ENCODE data around the gene TNFRSF19.

TNFRSF19 gene

GRCh38 chr13:23557733-23558132 is 12.5 kb upstream of the TNFRSF19 start:
- peaks cover 2% of the 10 kb centered on the region for H3K27me3 Mint-ChIP-seq
- intact Hi-C loops (cut with micrococcal nuclease) = no loop called here
- no peak overlapping the region for H3K4me3 Mint-ChIP-seq
- no peaks in the 10 kb centered on the region for H3K36me3 Mint-ChIP-seq (ENCODE audit: low read depth)
- no peaks in the 10 kb centered on the region for H3K4me1 Mint-ChIP-seq (ENCODE audit: low read depth)
- H3K9me3 Mint-ChIP-seq = no peaks in the 10 kb centered on the region
- no peak overlapping the region for H3K27ac Mint-ChIP-seq

- Mint-ChIP-seq H3K27ac (no peak overlapping the region), H3K4me3 (no peak overlapping the region), H3K36me3 (ENCODE audit: low read depth) (no peaks in the 10 kb centered on the region), H3K27me3 (peaks cover 2% of the 10 kb centered on the region), H3K9me3 (no peaks in the 10 kb centered on the region), H3K4me1 (ENCODE audit: low read depth) (no peaks in the 10 kb centered on the region)
- intact Hi-C loops (cut with micrococcal nuclease) = no loop called here
Measured at GRCh38 chr13:23558675-23559536, 11.3 kb upstream of the TNFRSF19 start.

GRCh38 chr13:23560571-23561089 is 9.6 kb upstream of the TNFRSF19 start:
- Mint-ChIP-seq H3K36me3 (ENCODE audit: low read depth) (no peaks in the 10 kb centered on the region), H3K4me1 (ENCODE audit: low read depth) (no peaks in the 10 kb centered on the region), H3K27ac (no peak overlapping the region), H3K9me3 (no peaks in the 10 kb centered on the region), H3K4me3 (no peak overlapping the region), H3K27me3 (peaks cover under 1% of the 10 kb centered on the region)
- intact Hi-C loops (cut with micrococcal nuclease) = no loop called here

DNA sequence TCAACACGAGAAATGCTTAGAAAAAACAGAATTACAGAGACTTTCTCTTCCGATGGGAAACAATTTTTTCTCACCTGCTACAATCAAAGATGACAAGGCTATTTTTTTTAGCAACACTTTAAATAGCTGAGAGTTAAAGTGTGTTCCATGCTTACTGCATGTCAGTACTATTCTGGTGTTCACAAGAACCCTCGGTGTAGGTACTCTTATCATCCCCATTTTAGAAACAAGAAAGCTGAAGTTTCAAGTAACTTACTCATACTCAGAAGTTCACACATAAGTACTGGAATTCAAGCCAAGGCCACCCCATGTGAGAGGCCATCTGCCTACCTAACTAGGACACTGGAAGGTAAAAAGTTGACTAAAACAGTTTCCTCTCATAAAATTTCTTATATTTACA is 9.0 kb upstream of the TNFRSF19 start:
- H3K27me3 Mint-ChIP-seq = no peaks in the 10 kb centered on the region
- no peaks in the 10 kb centered on the region for H3K9me3 Mint-ChIP-seq
- intact Hi-C loops (cut with micrococcal nuclease) = no loop called here
- H3K36me3 Mint-ChIP-seq (ENCODE audit: low read depth) = no peaks in the 10 kb centered on the region
- no peak overlapping the region for H3K27ac Mint-ChIP-seq
- H3K4me3 Mint-ChIP-seq = no peak overlapping the region
- H3K4me1 Mint-ChIP-seq (ENCODE audit: low read depth) = no peaks in the 10 kb centered on the region

GRCh38 chr13:23563085-23563845 is 6.9 kb upstream of the TNFRSF19 start:
- H3K4me3 Mint-ChIP-seq = no peak overlapping the region
- no peak overlapping the region for H3K27ac Mint-ChIP-seq
- H3K9me3 Mint-ChIP-seq = no peaks in the 10 kb centered on the region
- H3K36me3 Mint-ChIP-seq (ENCODE audit: low read depth) = no peaks in the 10 kb centered on the region
- intact Hi-C loops (cut with micrococcal nuclease) = no loop called here
- H3K4me1 Mint-ChIP-seq (ENCODE audit: low read depth) = no peaks in the 10 kb centered on the region
- H3K27me3 Mint-ChIP-seq = peaks cover 4% of the 10 kb centered on the region

GRCh38 chr13:23567906-23568460 is 2.2 kb upstream of the TNFRSF19 start:
- Mint-ChIP-seq H3K4me1 (ENCODE audit: low read depth) (no peaks in the 10 kb centered on the region), H3K36me3 (ENCODE audit: low read depth) (no peaks in the 10 kb centered on the region), H3K27ac (no peak overlapping the region), H3K9me3 (no peaks in the 10 kb centered on the region), H3K27me3 (peaks cover 19% of the 10 kb centered on the region), H3K4me3 (no peak overlapping the region)
- intact Hi-C loops (cut with micrococcal nuclease) = no loop called here

GRCh38 chr13:23570921-23571315 is 706 bp downstream of the TNFRSF19 start:
- H3K36me3 Mint-ChIP-seq (ENCODE audit: low read depth) = no peaks in the 10 kb centered on the region
- H3K4me1 Mint-ChIP-seq (ENCODE audit: low read depth) = no peaks in the 10 kb centered on the region
- H3K27me3 Mint-ChIP-seq = peaks cover 32% of the 10 kb centered on the region
- no peak overlapping the region for H3K4me3 Mint-ChIP-seq
- H3K9me3 Mint-ChIP-seq = no peaks in the 10 kb centered on the region
- intact Hi-C loops (cut with micrococcal nuclease) = no loop called here
- no peak overlapping the region for H3K27ac Mint-ChIP-seq

DNA sequence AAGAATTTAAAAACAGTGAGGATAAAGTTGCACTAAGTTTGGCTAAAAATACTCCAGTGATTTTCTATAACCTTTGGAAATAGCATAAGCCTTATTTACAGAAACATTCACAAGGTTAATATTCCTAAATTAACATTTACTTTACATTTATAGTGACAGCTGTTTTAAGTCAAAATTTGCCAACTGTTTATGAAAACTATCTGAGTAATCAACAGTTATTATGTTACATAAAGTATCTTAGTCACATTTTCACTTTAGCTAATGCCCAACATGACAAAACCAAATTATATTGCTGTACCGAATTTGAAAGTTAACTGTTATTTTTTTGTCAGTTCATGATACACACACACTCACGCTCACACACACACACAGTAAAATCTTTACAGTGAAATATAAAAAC is 1.2 kb downstream of the TNFRSF19 start:
- Mint-ChIP-seq H3K27me3 (peaks cover 34% of the 10 kb centered on the region), H3K36me3 (ENCODE audit: low read depth) (no peaks in the 10 kb centered on the region)

DNA sequence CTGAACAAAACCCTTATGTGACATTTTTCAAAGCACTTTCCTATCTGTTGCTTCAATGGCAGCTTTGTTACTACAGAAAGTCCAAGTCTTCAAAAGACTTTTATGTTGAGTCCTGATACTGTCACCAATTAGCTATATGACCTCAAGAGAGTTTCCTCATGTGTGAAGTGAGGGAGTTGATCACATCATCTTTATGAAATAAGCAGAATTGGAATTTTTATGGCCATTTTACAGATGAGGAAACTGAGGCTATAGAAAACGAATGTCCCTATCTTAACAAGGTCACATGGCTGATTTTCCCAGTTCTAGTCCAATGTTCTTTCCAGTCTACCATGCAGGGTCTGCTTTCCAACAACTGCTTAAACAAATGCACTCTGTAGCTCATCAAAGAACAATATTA is 2.6 kb downstream of the TNFRSF19 start:
- H3K27ac Mint-ChIP-seq = no peak overlapping the region

More for the DNA sequence above, 1.2 kb downstream of the TNFRSF19 start:
- intact Hi-C loops (cut with micrococcal nuclease) = no loop called here
- Mint-ChIP-seq H3K9me3 (no peaks in the 10 kb centered on the region), H3K27ac (no peak overlapping the region), H3K4me1 (ENCODE audit: low read depth) (no peaks in the 10 kb centered on the region), H3K4me3 (no peak overlapping the region)

DNA sequence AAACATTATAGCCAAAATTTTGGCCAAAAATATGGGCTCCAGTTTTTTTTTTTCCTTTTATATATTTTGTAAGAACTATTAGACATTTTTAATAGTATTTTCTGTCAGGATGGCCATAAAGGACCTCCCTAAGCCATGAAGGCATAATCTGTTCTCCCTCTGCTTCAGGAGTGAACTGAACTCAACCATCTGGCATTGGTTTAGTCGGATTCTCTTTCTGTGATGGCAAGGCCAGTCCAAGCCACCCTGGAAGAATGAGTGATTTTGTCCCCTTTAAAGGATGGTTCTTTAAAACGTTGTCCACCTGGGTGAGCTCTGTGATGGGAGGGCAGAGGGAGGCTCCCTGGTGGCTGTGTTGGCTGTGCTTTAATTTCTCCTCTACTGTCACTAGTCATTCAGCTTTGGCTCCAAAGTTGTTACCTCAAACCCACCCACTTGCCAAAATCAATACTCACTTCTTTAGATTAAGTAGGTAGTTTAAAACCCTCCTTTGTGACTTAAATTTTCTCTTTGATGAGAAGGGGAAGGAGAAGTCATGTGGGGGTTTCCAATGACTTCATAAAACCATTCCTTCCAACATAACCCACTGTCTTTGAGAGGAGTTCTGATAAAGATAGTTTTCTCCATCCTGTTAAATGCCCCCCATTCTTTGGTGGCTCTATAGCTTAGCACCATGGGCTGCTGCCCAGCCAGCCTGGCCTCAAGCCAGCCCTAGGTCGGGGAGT is 4.4 kb downstream of the TNFRSF19 start:
- Mint-ChIP-seq H3K27me3 (peaks cover 44% of the 10 kb centered on the region), H3K9me3 (no peaks in the 10 kb centered on the region), H3K4me1 (ENCODE audit: low read depth) (no peaks in the 10 kb centered on the region), H3K4me3 (no peak overlapping the region), H3K36me3 (ENCODE audit: low read depth) (no peaks in the 10 kb centered on the region), H3K27ac (no peak overlapping the region)
- intact Hi-C loops (cut with micrococcal nuclease) = loop anchor here (5.0 kb wide), 2 partner anchors 107 to 938 kb away; partner anchors contain the start of gene PARP4

More for the DNA sequence above, 2.6 kb downstream of the TNFRSF19 start:
- Mint-ChIP-seq H3K4me3 (no peak overlapping the region), H3K9me3 (no peaks in the 10 kb centered on the region), H3K36me3 (ENCODE audit: low read depth) (no peaks in the 10 kb centered on the region), H3K4me1 (ENCODE audit: low read depth) (no peaks in the 10 kb centered on the region), H3K27me3 (peaks cover 41% of the 10 kb centered on the region)
- intact Hi-C loops (cut with micrococcal nuclease) = no loop called here

DNA sequence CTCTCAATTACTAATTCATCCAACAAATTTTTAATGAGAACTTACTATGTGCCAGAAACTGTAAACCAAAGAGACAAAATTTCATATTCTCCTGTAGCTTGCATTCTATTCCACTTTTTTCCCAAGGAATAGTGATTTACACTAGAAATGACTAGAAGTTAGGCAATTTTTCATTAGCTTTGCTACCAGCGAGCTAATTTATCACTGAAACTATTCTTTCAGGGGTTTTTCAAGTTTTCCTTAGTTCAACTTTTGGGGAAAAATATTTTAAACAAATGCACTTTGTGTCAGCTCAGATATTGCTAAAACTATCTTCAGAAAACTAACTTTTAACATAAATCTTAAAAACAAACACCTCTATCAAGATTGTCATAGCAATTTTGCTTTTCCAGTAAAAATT is 5.4 kb downstream of the TNFRSF19 start:
- Mint-ChIP-seq H3K27me3 (peaks cover 46% of the 10 kb centered on the region), H3K36me3 (ENCODE audit: low read depth) (no peaks in the 10 kb centered on the region), H3K27ac (no peak overlapping the region), H3K4me1 (ENCODE audit: low read depth) (no peaks in the 10 kb centered on the region), H3K9me3 (no peaks in the 10 kb centered on the region), H3K4me3 (no peak overlapping the region)
- intact Hi-C loops (cut with micrococcal nuclease) = loop anchor here (5.0 kb wide), 2 partner anchors 108 to 937 kb away; partner anchors contain the start of gene PARP4

DNA sequence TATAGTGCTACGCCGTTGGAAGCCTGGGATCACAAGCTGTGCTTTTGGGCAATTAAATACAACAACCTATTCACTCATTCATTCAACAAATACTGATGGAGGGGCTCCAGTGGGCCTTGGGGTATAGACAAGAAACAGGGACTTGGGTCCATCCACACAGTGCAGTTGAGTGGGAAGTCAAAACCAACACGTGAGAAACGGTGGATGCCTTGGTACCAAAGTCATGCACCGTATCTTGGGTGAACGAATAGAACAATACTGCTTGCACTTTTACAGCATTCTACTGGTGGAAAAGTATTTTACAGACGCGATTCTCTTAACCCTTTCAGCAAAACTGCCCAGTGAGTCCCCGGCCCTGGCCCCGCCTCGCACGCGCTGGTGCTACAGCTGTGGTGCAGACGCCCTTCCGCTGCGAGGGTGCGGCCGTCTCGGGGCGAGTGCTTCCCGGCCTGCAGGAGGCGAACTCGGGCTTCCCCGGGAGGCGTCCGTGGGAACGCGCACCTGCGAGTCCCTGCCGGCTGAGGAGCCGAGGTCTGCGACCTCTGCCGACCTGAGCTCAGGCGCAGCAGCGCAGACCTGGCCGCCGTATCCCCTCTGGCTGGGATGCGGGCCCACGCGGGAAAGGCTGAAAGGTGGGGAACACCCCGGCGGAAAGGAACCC is 8.3 kb downstream of the TNFRSF19 start:
- Mint-ChIP-seq H3K9me3 (no peaks in the 10 kb centered on the region), H3K27ac (peak overlapping the region; percentile 70), H3K4me1 (ENCODE audit: low read depth) (no peaks in the 10 kb centered on the region)

More for the DNA sequence above, 8.3 kb downstream of the TNFRSF19 start:
- intact Hi-C loops (cut with micrococcal nuclease) = loop anchor here (1.0 to 5.0 kb wide), 4 partner anchors 111 to 934 kb away; partner anchors contain the start of gene PARP4
- Mint-ChIP-seq H3K4me3 (peak overlapping the region; percentile 80), H3K27me3 (peaks cover 52% of the 10 kb centered on the region), H3K36me3 (ENCODE audit: low read depth) (no peaks in the 10 kb centered on the region)

All from dendritic cell treated with granulocyte-macrophage colony-stimulating factor and Interleukin-4, amounts not matched to agents 40 ng/mL and 50 ng/mL, for 4 days (primary cell).